Stimulated activated CD8-positive, alpha-beta memory T cell treated with anti-CD3 and anti-CD28 coated beads, Interleukin-15, amount 100 ng/mL, for 1 hour (primary cell): ENCODE data around the gene DNMT3A.
A peak's percentile ranks its signal among the peaks of the same experiment; 100 is the strongest.

Experiments
- DNase-seq: peaks from one replicate; pipeline ENCODE4 v3.0.0-alpha.2; 2020; ENCODE audit warnings: low read depth

The DNMT3A gene

DNA sequence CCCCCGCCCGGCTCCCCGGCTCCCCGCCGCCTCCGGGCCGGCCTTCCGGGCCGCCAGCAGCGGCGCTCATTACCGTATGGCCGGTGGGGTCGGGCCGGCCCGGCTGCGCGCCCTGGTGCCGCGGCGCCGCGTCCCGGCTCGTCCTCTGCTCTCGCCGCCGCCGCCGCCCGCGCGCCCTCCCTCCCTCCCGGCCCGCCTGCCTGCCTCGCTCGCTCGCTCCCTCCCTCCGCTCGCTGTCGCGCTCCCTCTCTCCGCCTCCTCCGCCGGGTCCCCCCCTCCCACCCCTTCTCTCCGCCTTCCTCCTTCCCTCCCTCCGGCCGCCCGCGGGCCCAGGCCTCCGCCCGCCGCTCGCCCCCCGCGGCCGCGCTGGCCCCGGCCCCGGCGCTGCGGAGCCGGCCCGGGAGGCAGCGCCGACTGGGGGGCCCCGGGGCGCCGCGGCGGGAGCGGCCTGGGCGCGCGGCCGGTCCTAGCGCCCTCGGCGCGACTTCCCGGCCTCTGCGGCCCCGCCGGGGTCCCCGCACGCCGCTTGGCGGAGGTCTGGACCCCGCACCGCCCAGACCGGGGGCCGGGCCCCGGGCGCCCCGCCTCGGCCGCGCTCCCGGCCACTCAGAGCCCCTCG is at the start of gene DNMT3A:
Gene DNMT3A, minus strand, starts transcription at position 173 of the 619 bp plus-strand sequence. CDS start 27,941 bp downstream, outside the sequence.
- DNase-seq, result no peak

DNA sequence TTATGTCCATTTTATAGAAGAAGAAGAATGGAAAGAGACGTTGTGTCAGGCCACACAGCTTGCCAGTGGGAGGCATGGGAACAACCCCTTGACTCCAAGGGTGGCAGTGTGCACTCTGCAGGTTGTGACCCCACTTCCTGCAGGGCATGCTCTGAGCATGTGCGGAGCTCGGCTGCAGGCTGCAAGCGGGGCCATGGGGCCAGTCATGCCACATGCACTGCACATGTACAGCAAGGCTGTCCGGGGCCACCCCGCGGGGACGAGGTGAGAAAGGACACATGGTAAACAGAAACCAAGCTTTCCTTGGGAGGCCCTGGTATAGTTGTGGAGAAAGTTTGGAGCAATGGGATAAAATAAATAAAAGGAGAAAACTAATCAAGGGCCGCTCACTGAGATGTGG is 47.4 kb upstream of the DNMT3A start:
- DNase-seq, result no peak

DNA sequence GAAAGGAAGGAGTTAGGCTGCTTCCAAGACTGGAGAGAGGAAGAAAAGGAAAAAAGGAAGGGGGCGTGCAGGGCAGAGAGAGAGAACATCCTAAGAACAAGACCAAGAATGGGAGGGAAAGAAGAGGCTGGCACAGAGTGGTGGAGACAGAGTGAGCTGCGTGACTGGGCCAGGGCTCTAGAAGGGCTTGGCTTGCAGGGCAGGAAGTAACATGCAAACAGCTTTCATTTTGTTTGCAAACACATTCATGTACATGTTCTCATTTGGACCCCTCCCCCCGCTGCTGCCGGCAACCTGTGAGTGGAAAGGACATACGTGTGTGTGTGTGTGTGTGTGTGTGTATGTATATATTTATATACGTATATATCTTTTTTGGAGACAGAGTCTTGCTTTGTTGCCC is 46.8 kb upstream of the DNMT3A start:
- DNase-seq, result no peak

DNA sequence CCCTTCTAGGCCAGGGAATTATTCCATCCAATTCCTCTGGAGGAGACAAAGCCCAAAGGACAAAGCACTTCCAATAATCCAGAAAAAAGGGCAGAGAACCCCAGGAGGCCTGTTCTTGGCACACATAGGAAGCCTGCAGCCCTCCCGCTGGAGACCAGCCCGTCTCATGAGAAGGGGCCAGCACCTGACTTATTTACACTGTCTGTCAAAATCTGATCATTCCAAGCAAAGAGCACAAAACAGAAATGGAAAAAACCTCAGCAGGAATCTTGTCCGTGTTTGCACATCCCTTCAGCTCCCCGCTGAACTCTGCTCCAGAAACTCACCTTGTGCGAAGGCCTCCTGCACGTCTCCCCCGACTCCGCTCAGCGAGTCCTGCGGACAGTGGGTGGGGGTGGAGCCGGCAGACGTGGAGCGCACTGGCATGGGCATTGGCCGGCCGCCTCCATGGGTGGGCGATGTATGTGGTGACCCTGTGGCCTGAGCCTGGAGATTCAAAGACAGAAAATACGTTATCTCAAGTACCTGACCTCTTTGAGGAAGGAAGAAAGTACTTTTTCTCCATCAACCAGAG is 46.2 kb upstream of the DNMT3A start:
- DNase-seq, result no peak

DNA sequence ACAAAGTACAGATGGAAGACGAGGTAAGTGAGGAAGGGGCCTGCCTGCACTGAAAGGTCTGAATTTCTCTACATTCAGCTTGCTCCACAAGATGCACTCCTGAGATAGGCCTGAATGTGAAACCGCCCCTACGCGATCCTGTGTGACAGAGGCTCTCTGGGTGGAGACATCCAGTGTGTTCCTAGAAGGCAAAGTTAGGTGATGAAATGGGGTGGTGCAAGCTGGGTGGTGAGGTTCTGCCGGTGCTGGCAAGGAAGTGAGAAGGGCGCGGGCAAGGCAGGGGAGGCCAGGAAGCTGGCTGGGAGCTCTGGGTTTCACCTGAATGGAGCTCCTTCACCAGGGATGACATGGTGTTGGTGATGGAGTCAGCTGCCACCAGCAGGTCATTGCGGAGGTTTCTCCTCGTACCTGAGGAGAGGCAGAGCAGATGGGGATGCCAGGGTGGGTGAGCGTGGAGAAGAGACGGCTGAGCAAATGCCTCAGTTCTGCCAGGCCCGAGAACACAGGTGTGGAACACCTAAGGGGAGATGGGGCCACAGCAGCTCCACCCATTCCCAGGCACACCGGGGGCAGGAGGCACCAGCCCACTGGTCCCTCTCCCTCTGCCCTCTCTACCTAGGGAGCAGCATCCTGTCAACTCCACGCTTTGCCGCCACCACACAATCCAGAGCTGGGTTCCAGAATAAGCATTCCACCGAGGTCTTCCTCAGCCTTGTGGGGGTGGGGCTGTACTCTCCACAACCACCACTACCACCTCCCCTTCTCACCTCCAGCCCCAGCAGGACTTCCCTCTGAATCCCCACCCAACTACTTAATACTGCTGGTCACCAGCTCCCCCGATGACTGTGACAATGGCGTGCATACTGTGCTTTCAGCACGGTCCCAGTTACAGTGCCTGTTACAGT is 45.5 kb upstream of the DNMT3A start:
- DNase-seq, result no peak

DNA sequence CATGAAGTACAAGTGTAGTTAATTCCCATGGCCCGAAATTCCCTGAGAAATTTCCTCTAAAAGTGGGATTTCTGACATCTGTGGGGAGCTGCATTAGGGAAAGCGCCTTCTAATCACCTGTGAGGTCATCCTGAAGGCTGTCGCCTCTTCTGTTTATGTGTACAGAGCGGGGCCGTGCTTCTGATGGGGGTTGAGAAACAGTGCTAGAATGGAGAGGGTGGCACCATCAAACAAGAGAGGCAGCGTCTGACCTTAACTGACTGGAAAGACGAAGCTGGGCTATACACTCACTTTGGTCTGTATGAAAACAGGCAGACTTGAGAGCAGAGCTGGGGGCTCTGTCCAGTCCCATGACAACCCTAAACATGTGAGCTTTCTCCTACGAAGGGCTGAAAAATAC is 44.2 kb upstream of the DNMT3A start:
- no peak for DNase-seq

DNA sequence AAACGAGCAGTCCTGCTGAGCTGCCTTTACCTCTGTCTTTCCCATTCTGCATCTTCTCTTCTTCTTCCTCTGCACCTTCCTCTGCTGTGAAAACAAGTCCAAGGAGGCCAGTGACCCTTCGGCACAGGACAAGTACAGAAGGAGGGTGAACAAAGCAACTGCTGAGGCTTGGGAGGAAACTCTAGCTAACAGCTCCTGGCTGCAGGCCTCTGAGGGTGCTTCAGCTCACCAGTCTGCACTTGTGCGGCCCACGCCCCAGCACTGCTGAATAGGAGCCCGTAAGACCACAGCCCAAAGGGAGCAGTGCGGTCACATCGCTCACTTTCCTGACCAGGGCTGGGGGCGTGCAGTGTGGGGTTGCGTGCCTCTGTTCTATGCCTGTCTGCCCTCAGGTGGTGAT is 42.1 kb upstream of the DNMT3A start:
- DNase-seq, result no peak

DNA sequence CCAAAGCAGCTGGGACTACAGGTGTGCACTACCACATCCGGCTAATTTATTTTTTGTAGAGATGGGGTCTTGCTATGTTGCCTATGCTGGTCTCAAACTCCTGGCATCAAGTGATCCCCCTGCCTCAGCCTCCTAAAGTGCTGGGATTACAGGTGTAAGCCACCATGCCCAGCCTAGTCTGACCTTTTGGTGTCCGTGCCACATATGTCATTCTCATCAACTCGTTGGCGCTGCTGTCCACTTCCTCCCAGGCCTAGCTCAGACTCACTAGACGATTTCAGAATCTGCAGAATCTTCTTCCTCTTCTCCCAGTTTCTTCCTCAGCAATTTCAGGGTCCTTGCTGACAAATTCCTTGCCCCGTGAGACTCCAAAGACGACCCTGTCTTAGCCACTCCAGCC is 39.8 kb upstream of the DNMT3A start:
- DNase-seq, result no peak

DNA sequence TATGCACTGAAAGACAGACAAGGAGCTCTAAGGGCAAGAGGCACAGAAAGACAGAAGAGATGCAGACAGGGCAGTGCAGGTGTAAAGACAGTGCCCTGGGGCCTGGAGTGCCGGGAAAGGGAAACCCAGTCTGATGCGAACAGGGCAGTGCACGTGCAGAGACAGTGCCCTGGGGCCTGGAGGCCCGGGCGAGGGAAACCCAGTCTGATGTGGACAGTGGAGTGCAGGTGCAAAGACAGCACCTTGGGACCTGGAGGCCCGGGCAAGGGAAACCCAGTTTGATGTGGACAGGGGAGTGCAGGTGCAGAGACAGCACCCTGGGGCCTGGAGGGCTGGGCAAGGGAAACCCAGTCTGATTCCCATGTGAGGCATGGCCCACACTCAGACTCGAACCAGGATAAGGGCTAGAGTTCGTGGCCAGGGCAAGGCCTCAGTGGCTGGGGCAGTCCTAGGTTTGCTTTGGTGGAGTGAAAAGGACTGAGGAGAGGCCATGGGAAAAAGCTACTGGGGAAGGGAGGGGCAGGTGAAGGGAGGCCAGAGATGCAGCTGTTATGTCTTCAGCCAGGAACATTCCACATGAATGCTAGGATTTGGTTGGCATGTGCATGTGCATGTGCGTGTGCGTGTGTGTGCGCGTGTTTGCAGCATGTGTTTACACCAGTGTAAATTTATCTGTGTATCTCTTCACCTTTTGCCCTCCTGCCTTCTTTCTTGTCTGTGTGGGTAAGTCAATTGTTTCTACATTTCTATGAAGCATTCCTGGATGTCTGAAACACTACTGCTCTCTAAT is 39.1 kb upstream of the DNMT3A start:
- DNase-seq, result no peak

DNA sequence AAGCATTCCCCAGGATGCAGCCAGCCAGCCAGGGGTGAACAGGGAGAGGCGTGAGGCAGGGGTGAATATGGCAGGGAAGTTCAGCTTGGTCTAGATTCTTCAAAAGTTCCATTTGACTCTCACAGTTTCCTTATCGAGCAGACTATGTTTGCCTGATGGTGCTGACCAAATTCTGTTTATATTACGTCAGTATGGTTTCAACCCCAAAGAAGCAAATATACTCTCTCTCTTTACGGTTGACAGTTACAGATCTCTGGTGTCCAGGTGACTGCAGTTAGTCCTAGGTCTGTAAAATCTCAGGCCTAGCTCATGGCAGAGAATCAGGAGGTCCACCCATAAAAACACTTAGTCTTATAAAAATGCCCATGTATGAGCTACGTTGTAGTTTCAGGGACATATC is 38.3 kb upstream of the DNMT3A start:
- DNase-seq, result no peak

DNA sequence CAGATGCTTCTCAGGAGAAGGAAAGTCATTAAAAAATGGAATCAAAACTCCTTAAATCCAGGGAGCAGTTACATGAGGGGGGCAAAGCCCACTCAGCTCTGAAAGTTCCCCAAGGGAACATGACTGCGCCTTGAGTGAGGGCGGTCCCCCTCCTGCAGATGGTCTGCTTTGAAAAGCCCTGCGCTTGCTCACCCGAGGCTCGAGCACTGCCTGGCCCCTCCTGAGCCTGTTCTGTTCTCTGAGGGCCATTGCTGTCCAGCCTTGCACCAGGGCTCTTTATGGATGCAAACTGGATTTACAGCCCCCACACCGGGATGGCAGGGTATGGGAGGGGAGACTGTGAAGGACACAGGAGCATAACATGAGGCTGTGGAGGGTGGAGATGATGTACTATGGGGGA is 37.8 kb upstream of the DNMT3A start:
- no peak for DNase-seq

DNA sequence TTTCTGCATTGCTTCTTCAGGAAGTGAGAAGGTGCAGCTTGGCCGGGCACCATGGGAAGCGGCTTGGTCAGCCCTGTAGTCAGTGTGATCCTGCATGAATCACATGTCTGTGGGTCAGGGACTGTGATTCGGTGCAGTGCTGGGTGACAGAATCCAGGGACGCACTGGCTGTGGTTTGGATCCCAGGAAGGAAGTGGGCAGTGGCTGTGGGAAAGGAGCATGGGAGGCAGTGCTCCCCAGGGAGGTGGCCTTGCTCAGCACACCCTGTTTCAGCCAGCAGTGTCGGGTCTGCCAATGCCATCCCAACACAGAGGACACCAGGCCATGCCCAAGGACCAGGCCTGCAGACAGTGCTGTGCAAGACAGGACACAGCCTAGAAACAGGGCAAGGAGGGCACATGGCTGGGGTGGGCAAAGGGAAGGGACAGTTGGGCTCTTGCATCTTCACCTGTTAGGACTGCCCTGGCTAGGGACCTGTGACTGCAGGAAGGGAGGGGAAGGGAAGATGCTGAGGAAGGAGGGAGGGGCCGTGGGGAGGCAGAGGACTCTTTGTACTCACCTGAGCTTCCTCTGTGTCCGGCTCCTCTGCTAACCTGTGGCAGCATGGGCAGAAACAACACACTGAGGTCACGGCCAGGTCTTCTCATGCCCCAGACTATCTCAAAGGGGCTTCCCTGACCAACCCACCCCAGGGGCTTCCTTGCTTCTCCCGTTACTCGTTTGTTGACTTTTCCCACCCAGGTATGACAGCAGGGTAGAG is 37.2 kb upstream of the DNMT3A start:
- no peak for DNase-seq

DNA sequence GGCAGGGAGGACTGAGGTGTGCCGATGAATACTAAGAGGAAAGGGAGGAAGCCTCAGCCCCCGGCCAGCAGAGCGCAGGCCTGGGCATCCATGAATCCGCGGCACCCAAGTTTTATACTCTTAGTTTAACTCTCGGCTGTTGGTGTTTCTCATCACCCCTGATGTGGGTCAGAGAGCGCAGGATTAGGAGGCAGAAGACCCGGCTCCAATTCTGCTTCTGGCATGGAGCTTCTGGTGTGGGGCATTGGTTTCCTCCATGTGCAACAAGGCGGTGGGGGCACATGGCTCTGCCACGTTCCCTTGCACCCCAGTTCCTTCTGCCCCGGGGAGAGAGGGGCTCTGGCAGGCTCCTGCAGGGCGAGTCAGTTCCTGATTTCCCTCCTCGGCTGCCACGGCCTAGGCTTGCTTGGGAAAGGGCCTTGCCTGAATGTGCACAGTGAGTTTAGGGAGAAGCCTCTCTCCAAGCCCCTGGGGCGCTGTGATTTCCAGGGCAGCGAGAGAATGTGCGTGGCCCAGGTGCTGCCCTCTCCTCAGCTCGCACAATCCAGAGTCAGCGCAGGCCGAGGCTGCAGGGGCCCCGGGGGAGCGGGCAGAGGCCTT is 36.2 kb upstream of the DNMT3A start:
- DNase-seq, result no peak

DNA sequence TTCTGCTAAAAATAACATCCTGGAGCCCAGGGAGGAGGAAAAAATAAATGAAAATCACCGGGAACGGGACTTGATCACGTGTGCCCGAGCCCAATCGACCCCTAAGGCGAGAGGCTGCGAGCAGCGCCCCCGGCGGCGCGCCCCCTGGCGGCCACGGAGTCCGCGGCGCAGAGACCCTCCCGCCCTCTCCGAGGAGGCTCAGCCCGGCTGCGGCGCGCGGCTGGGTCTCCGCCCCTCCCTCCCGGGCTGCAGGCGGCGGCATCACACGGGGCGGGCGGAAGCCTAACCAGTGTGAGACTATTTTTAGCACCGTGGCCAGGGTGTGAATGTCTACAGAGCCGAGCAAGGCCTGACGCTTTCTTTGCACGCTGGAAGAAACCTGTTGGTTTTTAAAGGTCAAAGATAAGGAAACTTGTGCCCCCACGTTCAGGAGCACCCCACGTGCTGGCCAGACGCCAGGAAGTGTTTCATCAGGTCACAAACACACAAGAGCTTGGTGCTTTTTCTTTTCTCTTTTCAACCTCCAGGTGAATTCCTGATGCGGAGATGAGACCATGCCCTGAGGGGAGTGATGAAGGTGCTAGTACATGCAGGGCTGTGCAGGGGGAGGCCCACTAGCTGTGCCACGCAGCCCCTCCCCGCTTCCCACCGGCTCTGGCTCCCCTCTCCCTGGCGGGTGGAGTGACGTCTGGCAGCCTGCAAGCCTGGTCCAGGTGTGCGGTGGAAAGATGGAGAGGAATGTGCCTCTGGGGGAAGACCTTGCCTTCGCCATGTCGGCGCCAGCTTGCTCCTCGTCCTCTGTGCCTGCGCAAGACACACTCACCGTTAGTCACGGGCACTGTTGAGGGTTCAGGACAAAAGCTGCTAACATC is 35.3 kb upstream of the DNMT3A start:
- peak; percentile 78 for DNase-seq

DNA sequence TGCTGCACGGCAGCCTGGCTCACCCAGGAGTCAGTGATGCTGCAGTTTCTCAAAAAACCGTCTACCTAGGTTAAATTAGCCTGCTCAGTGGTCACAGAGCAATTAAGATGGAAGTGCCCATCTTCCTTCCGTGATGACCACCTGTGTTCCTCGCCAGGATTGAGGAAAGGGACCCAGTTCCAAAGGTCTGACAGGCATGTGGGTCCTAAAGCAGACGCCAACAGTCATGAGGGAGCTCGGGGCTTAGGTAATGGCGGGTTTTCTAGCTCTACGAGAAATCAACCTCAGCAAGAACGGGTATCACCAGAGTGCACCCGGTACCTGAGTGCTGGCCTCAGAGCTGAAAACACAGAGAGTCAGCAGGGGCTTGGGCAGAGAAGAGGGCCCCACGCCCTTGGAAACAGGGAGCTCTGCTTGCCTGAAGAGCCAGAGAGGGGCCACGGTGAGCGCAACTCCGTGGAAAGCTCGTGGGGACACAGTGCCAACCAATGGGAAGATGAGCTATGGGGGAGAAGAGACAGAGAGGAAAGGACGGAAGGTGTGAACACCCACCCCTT is 34.3 kb upstream of the DNMT3A start:
- DNase-seq, result no peak

DNA sequence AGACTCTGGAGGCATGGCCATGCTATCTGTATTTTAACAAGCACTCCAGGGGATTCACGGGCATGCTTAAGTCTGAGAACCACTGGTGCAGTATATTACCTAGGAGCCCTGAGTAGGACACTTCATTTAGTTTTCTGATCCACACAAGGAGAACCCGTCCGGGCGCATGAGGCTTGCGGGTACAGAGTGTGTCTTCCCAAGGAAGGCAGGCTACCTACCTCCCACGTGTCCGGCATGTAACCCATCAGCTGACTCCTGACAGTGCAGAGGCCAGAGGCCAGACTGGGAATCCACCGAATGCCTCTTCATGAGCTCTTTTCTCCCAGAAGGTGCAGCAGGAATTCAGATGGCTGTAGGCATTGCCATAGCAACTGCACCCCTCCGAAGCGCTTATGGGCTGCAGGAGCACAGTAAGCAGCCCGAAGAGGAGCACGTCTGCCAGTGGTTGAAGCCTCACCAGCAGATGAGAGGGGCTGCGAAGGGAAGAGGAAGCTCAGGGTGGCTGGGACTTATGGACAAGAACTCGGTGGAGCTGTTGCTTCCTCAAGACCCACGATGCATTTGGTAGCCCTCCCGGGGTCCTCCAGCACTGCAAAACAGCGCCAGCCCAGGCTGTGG is 33.8 kb upstream of the DNMT3A start:
- no peak for DNase-seq

DNA sequence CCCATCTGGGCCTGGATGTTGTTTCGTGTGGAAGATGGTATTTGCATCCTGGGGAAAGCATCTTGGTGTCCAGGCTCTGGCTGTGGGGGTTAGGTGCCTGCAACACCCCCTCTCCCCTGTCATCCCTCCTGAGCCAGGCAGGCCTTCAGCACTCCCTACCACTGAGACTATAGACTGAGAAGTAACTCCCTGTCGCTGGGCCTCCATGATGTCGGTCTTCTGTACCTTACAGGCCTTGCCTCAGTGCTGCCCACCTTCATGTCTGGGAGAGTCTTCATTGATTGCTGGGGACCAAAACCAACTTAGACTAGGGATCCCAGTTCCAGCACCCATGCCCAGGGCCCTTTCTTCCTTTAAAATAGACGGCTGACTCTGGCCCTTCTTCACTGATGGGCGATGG is 33.1 kb upstream of the DNMT3A start:
- no peak for DNase-seq

DNA sequence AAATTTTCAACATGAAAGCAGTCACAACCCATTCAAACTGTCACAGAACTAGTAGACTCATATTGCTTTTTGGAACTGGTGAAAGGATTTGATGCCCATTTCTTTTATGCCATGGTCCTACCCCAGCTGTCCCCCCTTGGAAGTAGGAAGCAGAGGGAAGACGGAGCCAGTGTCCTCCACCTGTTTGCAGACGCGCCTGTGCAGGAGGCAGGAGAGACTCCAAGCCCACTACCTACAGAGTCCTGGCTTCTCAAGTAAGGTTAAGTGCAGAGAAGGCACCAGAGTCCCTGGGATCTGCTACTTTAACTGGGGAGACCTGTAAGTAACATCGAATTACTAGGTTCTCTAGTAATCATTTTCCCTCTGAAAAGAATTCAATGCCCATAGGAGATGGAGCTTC is 32.7 kb upstream of the DNMT3A start:
- no peak for DNase-seq

DNA sequence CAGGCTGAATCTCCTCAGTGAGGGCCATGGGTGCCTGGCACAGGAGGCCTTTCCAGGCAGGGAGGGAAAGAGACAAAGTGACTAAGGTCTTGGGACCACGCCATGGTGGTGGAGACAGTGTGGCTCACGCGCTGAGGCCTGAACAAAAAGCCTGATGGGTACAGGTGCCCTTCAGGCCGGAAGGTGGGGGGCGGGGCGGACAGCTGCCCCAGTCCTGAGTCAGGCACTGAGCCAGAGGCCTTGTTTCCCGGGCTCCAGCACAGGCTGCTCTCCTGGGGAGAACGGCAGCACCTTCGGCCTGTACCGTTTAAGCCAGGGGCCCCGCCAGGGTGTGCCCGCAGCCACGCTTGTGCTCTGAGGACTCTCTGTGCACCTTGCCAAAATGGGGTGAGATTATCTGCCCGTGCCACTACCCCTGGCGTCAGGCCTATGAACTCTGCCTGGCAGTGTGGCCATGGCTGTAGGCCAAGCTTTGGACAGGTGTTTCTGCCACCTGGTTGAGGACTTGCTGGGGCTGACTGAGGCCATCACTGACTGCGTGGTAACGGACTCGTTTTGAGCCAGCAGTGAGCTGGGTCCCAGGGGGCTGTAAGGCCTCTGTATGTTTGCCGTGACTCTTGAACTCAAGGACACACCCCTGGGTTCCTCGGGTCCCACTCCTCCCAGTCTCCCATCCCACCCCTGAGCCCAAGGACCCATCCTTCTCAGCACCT is 31.7 kb upstream of the DNMT3A start:
- no peak for DNase-seq
